ENCODE results near the gene PGP. TPM values are rescaled to one million over a fixed set of nuclear protein-coding genes. Genes with fewer than 3 reads are reported as not detected.

PGP gene
- total RNA-seq, 1 donor from 2014 or later, result 15.0 TPM

DNA sequence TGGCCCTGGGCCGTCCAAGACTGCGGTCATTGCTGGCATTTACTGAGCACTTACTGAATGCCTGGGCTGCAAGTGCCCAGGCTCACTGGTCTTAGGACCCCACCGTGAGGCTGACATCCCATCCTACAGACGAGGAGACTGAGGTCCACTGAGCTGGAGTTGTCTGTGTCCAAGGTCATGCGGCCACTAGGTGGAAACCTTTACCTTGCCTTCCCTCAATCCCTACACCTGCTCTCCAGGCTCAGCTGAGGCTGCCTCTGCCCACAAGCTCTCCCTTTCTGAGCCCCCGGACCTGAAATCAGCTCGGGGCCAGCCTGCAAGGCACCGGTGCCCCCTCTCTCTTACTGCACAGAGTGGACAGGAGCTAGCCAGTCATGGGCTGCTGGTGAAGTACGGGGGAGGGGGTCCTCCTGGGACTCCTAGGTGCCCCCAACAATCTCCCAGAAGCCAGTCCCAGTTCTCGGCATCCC, 19.8 kb downstream of the PGP start:
- H3K36me3 ChIP-seq, result no peaks in the 10 kb centered on the region
- TF ChIP-seq, protein P1, sequence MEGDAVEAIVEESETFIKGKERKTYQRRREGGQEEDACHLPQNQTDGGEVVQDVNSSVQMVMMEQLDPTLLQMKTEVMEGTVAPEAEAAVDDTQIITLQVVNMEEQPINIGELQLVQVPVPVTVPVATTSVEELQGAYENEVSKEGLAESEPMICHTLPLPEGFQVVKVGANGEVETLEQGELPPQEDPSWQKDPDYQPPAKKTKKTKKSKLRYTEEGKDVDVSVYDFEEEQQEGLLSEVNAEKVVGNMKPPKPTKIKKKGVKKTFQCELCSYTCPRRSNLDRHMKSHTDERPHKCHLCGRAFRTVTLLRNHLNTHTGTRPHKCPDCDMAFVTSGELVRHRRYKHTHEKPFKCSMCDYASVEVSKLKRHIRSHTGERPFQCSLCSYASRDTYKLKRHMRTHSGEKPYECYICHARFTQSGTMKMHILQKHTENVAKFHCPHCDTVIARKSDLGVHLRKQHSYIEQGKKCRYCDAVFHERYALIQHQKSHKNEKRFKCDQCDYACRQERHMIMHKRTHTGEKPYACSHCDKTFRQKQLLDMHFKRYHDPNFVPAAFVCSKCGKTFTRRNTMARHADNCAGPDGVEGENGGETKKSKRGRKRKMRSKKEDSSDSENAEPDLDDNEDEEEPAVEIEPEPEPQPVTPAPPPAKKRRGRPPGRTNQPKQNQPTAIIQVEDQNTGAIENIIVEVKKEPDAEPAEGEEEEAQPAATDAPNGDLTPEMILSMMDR (IDR thresholded peaks at IDR 0.05), result peak; percentile 43
- intact Hi-C loops (cut with DNase I), result no loop called here
- H3K9me3 ChIP-seq, result no peaks in the 10 kb centered on the region
- no peak overlapping the region for H3K4me3 ChIP-seq
- peak; percentile 78 for ATAC-seq
- peaks cover 11% of the 10 kb centered on the region for H3K4me1 ChIP-seq
- H3K27me3 ChIP-seq, result peaks cover 39% of the 10 kb centered on the region
- no peak for DNase-seq
- H3K27ac ChIP-seq, result no peak overlapping the region

DNA sequence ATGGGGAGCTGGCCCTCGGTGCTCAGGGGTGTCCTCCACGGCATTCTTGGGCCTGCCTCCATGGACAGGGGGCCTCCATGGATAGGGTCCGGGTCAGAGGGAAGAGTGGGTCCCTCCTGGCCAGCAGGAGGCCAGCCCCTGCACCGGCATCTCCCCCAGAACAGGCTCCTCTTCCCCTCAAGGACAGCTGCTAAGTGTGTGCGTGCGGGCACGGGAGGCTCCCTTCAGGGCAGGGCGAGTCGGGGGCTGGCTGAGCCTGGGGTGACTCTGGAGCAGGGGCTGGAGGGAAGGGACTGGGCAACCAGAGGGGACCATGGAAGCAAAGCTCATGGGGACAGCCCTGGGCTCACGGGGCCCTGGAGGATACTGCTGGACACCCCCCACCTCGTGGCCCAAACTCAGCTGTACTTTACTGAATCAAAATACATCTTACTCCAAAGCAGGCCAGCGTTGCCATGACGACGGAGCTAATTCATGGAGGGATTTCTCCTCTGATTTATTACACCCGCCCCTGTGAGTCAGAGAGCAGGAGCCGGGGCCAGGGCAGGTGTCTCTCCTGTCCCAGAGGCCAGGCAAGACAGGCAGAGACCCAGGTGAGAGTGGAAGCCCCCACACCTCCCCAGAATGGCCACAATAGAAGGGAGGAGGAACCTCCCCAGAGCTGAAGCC, 20.3 kb downstream of the PGP start:
- no peaks in the 10 kb centered on the region for H3K36me3 ChIP-seq
- H3K27me3 ChIP-seq, result peaks cover 39% of the 10 kb centered on the region
- DNase-seq (no peak), ATAC-seq (no peak)
- H3K27ac ChIP-seq, result no peak overlapping the region
- H3K4me1 ChIP-seq, result peaks cover 11% of the 10 kb centered on the region
- H3K4me3 ChIP-seq, result no peak overlapping the region
- TF ChIP-seq, protein P1 (IDR thresholded peaks at IDR 0.05), result no peak
- H3K9me3 ChIP-seq, result no peaks in the 10 kb centered on the region
- intact Hi-C loops (cut with DNase I), result no loop called here

DNA sequence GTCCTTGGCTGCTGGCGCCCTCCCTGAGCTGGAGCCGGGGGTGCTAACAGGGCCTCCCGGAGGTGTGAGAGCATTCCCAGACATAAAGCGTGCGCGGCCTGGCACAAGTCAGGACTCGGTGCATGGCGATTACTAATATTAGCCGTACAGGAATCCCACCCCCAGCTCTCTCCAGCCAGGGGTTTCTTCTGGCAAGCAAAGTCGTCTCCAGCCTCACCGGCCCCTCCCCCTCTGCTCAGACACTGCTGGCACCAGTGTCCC, 23.3 kb downstream of the PGP start:
- ATAC-seq, result no peak

DNA sequence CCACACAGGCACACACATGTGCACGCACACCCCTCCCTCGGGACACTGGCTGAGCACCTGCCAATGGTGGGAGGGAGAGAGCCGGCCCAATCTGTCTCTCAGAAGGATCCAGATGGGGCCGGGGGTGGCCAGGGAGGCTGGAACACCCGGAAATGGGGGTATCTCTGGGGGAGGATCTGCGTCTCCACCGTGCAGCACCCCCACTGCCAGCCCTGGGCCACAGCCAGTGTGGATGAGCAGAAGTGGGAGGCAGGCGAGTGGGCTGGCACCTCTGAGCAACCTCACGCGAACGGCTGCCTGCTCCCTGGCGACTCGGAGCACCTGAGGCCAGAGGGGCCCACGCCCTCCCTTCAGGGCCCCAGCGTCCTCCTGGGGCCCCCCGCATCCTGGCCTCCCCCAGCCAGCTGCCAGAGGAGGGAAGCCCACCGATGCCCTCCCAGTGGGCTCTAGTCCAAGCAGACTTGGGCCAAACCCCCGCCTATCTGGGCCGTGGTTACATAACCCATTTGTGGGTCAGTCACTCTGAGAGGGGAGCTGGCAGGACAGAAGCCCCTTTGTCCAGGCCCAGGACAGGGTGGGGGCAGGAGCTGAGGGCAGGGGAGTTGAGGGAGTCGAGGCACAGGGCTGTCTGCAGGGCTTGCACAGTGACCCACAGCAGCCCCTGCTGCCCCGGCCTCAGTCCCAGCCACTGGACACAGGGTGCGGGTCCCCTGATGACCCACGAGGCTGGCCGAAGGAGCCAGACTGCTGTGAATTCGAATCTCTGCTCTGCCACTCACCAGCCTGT, 23.8 kb downstream of the PGP start:
- DNase-seq (no peak), ATAC-seq (no peak)
- intact Hi-C loops (cut with DNase I), result no loop called here
- H3K9me3 ChIP-seq, result no peaks in the 10 kb centered on the region
- H3K4me3 ChIP-seq, result no peak overlapping the region
- peaks cover 22% of the 10 kb centered on the region for H3K27me3 ChIP-seq
- TF ChIP-seq, protein P1 (IDR thresholded peaks at IDR 0.05), result no peak
- peaks cover 10% of the 10 kb centered on the region for H3K4me1 ChIP-seq
- no peaks in the 10 kb centered on the region for H3K36me3 ChIP-seq
- no peak overlapping the region for H3K27ac ChIP-seq

More for the DNA sequence above, 23.3 kb downstream of the PGP start:
- intact Hi-C loops (cut with DNase I), result no loop called here
- Histone ChIP-seq H3K27me3 (peaks cover 23% of the 10 kb centered on the region), H3K36me3 (no peaks in the 10 kb centered on the region), H3K4me1 (peaks cover 11% of the 10 kb centered on the region), H3K4me3 (no peak overlapping the region), H3K9me3 (no peaks in the 10 kb centered on the region), H3K27ac (no peak overlapping the region)
- no peak for DNase-seq
- TF ChIP-seq, protein P1 (IDR thresholded peaks at IDR 0.05), result no peak

DNA sequence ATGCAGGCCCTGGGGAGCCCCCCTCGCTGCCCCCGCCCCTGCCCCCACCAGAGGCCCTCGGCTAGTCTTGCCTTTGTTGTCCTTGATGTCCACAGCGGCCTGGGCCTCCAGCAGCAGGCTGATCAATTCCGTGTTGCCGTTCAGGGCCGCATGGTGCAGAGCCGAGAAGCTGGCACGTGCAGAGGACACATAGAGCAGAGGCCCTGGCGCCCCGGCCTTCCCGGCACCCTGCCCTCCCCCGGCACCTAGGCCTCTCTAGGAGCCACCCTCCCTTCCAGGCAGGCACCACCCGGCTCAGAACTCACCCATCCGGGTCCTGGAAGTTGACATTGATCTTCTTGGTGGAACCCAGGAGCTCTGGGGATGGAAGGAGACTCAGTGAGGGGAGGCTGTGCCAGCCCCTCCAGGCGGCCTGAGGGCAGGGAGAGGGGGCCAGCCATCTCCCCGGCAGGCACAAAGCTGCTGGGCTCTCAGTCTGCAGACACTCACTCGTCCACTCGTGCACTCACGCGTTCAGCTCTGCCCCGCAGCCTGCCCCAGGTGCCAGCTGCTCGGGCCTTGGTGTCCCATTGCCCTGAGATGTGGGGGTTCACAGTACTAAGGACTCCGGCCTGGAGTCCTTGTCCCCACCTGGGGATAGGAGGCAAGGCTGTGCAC, 24.5 kb downstream of the PGP start:
- Histone ChIP-seq H3K36me3 (no peaks in the 10 kb centered on the region), H3K27me3 (peaks cover 15% of the 10 kb centered on the region), H3K4me1 (peaks cover 2% of the 10 kb centered on the region), H3K9me3 (no peaks in the 10 kb centered on the region), H3K4me3 (no peak overlapping the region), H3K27ac (no peak overlapping the region)
- intact Hi-C loops (cut with DNase I), result no loop called here
- ATAC-seq (no peak), DNase-seq (no peak)
- TF ChIP-seq, protein P1 (IDR thresholded peaks at IDR 0.05), result no peak

All from upper lobe of right lung (tissue), 1 donor.